SK-N-SH treated with all-trans-retinoic acid at 6 μM for 48 hours (cell line): ENCODE measurements around the gene UBE2Q1.

Experiments used
- ATAC-seq: fragments of 200-7000 bp; cut with Tn5 transposase; 3 replicates; pipeline ENCODE4 v1.9.1; 2020; ENCODE audit warnings: mild to moderate bottlenecking, moderate library complexity
- BACH2 ChIP-seq: fragments of 250-450 bp; sonication (Bioruptor Pico); IDR thresholded peaks from 2 replicates; pipeline ENCODE4 v1.9.0; 2021; ENCODE audit warnings: mild to moderate bottlenecking, borderline replicate concordance
- CREB5 ChIP-seq: fragments of 250-450 bp; sonication (Bioruptor Pico); IDR thresholded peaks from 2 replicates; pipeline ENCODE4 v1.5.1; 2020; ENCODE audit warnings: low read depth, mild to moderate bottlenecking, moderate library complexity
- CSDC2 ChIP-seq: fragments of 250-450 bp; sonication (Bioruptor Pico); IDR thresholded peaks from 2 replicates; pipeline ENCODE4 v1.5.0; 2020; ENCODE audit warnings: mild to moderate bottlenecking, moderate library complexity
- GLIS3 ChIP-seq: fragments of 250-450 bp; sonication (Bioruptor Pico); IDR thresholded peaks from 2 replicates; pipeline ENCODE4 v1.5.0; 2020; ENCODE audit warnings: mild to moderate bottlenecking, moderate library complexity
- ISL1 ChIP-seq: fragments of 250-450 bp; sonication (Bioruptor Pico); IDR thresholded peaks from 2 replicates; pipeline ENCODE4 v2.1.2; 2022; ENCODE audit warnings: mild to moderate bottlenecking, moderate library complexity
- OSR1 ChIP-seq: fragments of 250-450 bp; sonication (Bioruptor Pico); IDR thresholded peaks from 2 replicates; pipeline ENCODE4 v1.8.0; 2022; ENCODE audit warnings: moderate library complexity, mild to moderate bottlenecking, inconsistent platforms
- PATZ1 ChIP-seq: fragments of 250-450 bp; sonication (Bioruptor Pico); IDR thresholded peaks from 2 replicates; pipeline ENCODE4 v1.8.0; 2020; ENCODE audit warnings: mild to moderate bottlenecking, moderate library complexity, borderline replicate concordance
- PPARA ChIP-seq: fragments of 250-450 bp; sonication (Bioruptor Pico); IDR thresholded peaks from 2 replicates; pipeline ENCODE4 v1.5.0; 2020; ENCODE audit warnings: mild to moderate bottlenecking, borderline replicate concordance
- RARB ChIP-seq: fragments of 250-450 bp; sonication (Bioruptor Pico); IDR thresholded peaks from 2 replicates; pipeline ENCODE4 v1.8.0; 2021; ENCODE audit warnings: mild to moderate bottlenecking, moderate library complexity
- SNAI2 ChIP-seq: fragments of 250-450 bp; sonication (Bioruptor Pico); IDR thresholded peaks from 2 replicates; pipeline ENCODE4 v1.5.0; 2020; ENCODE audit warnings: mild to moderate bottlenecking, moderate library complexity
- TCF4 ChIP-seq: fragments of 250-450 bp; sonication (Bioruptor Pico); IDR thresholded peaks from 2 replicates; pipeline ENCODE4 v1.8.0; 2021; ENCODE audit warnings: mild to moderate bottlenecking, moderate library complexity, borderline replicate concordance
- TOX ChIP-seq: fragments of 250-450 bp; sonication (Bioruptor Pico); IDR thresholded peaks from 2 replicates; pipeline ENCODE4 v1.8.0; 2021; ENCODE audit warnings: mild to moderate bottlenecking, moderate library complexity, borderline replicate concordance
- TSHZ2 ChIP-seq: fragments of 250-450 bp; sonication (Bioruptor Pico); IDR thresholded peaks from 2 replicates; pipeline ENCODE4 v1.5.0; 2020; ENCODE audit warnings: mild to moderate bottlenecking, moderate library complexity
- ZFP3 ChIP-seq: fragments of 250-450 bp; sonication (Bioruptor Pico); IDR thresholded peaks from 2 replicates; pipeline ENCODE4 v1.5.0; 2020; ENCODE audit warnings: mild to moderate bottlenecking, moderate library complexity
- ZNF70 ChIP-seq: fragments of 450-650 bp; formaldehyde crosslinking; IDR thresholded peaks from 2 replicates; pipeline ENCODE4 v1.5.0; 2020; ENCODE audit warnings: mild to moderate bottlenecking, moderate library complexity
- ZNF8 ChIP-seq: fragments of 450-650 bp; formaldehyde crosslinking; IDR thresholded peaks from 2 replicates; pipeline ENCODE4 v1.5.0; 2020; ENCODE audit warnings: mild to moderate bottlenecking, moderate library complexity
- TF ChIP-seq, protein P1 (sequence below): fragments of 250-450 bp; sonication (Bioruptor Pico); IDR thresholded peaks from 2 replicates; pipeline ENCODE4 v1.8.0; 2021; ENCODE audit warnings: low read depth, mild to moderate bottlenecking, moderate library complexity, borderline replicate concordance

UBE2Q1 gene

GRCh38 chr1:154593390-154593789 lies 34.9 kb upstream of the UBE2Q1 start:
- no peak for TF ChIP-seq CREB5 (CRISPR knock-in tag)
- TF ChIP-seq, all 23 proteins: peak for 0
- ATAC-seq: no peak

GRCh38 chr1:154591206-154591605 lies 32.7 kb upstream of the UBE2Q1 start:
- TF ChIP-seq CREB5 (CRISPR knock-in tag): no peak
- no peak for TF ChIP-seq ZFP3
- no peak for TF ChIP-seq OSR1
- TF ChIP-seq BACH2 (CRISPR knock-in tag): no peak
- no peak for TF ChIP-seq CSDC2 (CRISPR knock-in tag)
- no peak for TF ChIP-seq TCF4 (CRISPR knock-in tag)
- TF ChIP-seq RARB (CRISPR knock-in tag): no peak
- no peak for TF ChIP-seq PATZ1
- no peak for TF ChIP-seq TOX (CRISPR knock-in tag)
- no peak for TF ChIP-seq SNAI2 (CRISPR knock-in tag)
- no peak for TF ChIP-seq GLIS3 (CRISPR knock-in tag)
- TF ChIP-seq PPARA (CRISPR knock-in tag): no peak
- TF ChIP-seq ZNF8 (CRISPR knock-in tag): no peak
- TF ChIP-seq ZNF70 (CRISPR knock-in tag): no peak
- TF ChIP-seq ISL1 (CRISPR knock-in tag): no peak
- TF ChIP-seq, protein P1, sequence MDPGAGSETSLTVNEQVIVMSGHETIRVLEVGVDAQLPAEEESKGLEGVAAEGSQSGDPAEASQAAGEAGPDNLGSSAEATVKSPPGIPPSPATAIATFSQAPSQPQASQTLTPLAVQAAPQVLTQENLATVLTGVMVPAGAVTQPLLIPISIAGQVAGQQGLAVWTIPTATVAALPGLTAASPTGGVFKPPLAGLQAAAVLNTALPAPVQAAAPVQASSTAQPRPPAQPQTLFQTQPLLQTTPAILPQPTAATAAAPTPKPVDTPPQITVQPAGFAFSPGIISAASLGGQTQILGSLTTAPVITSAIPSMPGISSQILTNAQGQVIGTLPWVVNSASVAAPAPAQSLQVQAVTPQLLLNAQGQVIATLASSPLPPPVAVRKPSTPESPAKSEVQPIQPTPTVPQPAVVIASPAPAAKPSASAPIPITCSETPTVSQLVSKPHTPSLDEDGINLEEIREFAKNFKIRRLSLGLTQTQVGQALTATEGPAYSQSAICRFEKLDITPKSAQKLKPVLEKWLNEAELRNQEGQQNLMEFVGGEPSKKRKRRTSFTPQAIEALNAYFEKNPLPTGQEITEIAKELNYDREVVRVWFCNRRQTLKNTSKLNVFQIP (CRISPR knock-in tag): no peak
- ATAC-seq: no peak

GRCh38 chr1:154590756-154591155 lies 32.3 kb upstream of the UBE2Q1 start:
- no peak for ATAC-seq

More at GRCh38 chr1:154590756-154591155, 32.3 kb upstream of the UBE2Q1 start:
- TF ChIP-seq ZNF70 (CRISPR knock-in tag): no peak
- TF ChIP-seq RARB (CRISPR knock-in tag): no peak
- TF ChIP-seq PATZ1: no peak
- no peak for TF ChIP-seq GLIS3 (CRISPR knock-in tag)
- TF ChIP-seq TSHZ2 (CRISPR knock-in tag): no peak
- TF ChIP-seq, all 23 proteins: peak for 0
